Lung microvascular endothelial cell (primary cell): ENCODE measurements around the gene SUMO2. TPM values are rescaled to one million over a fixed set of nuclear protein-coding genes. Genes with fewer than 3 reads are reported as not detected.
A peak's percentile ranks its signal among the peaks of the same experiment; 100 is the strongest.
"Not testable (repeated sequence)": the region's sequence is repeated elsewhere in the genome, so short reads cannot be mapped to it uniquely, and the experiment has no call there.

Experiments used
- DNase-seq, 2 donors: peaks; one replicate each; pipeline versions ENCODE4 v3.0.0 to v3.0.0-alpha.2; 2010; ENCODE audit warnings: low read depth in 2 of 2
- total RNA-seq: library from RNA; depleted of rRNA; stranded (reverse); fragments of >200 nt; gene quantifications from 2 replicates; pipeline ENCODE4 v1.2.1, GENCODE V29; 2014

Gene SUMO2
- total RNA-seq, 1 donor from 2014 or later: 100 TPM

GRCh38 chr17:75144816-75145512, 37.8 kb downstream of the SUMO2 start:
- no peak for DNase-seq

GRCh38 chr17:75142236-75142971, 40.4 kb downstream of the SUMO2 start:
- DNase-seq: no peak

- DNase-seq: no peak
These were observed 44.2 kb downstream of the SUMO2 start for GRCh38 chr17:75138519-75138918.

- DNase-seq: not testable (repeated sequence)
These were observed 45.0 kb downstream of the SUMO2 start for GRCh38 chr17:75137762-75138161.

- no peak for DNase-seq
These were observed 46.8 kb downstream of the SUMO2 start for GRCh38 chr17:75135946-75136345.

- no peak for DNase-seq
These were observed 47.3 kb downstream of the SUMO2 start for GRCh38 chr17:75135452-75135851.

- not testable (repeated sequence) for DNase-seq
These were observed 49.0 kb downstream of the SUMO2 start for GRCh38 chr17:75133607-75134347.

GRCh38 chr17:75133001-75133400, 49.8 kb downstream of the SUMO2 start:
- no peak for DNase-seq

GRCh38 chr17:75132018-75133000, 50.5 kb downstream of the SUMO2 start:
- DNase-seq: not testable (repeated sequence)

- DNase-seq: peak; percentile 67 to 79
These were observed 51.3 kb downstream of the SUMO2 start, which contains the start of gene NT5C for GRCh38 chr17:75131278-75132017. Gene NT5C (minus strand): TSS chr17:75131742. CDS start chr17:75131707, 35 bp downstream.

- peak; percentile 50 to 78 for DNase-seq
These were observed 52.0 kb downstream of the SUMO2 start for GRCh38 chr17:75130632-75131277.

- DNase-seq: no peak
These were observed 52.6 kb downstream of the SUMO2 start for GRCh38 chr17:75130059-75130631.

GRCh38 chr17:75129576-75129975, 53.2 kb downstream of the SUMO2 start:
- no peak for DNase-seq

- DNase-seq: no peak
These were observed 53.9 kb downstream of the SUMO2 start for GRCh38 chr17:75128694-75129505.

- not testable (repeated sequence) for DNase-seq
These were observed 54.8 kb downstream of the SUMO2 start for GRCh38 chr17:75127936-75128335.

- no peak for DNase-seq
These were observed 55.8 kb downstream of the SUMO2 start for GRCh38 chr17:75126954-75127353.

- DNase-seq: peak in 1 of 2 donors; percentile 25
These were observed 56.8 kb downstream of the SUMO2 start for GRCh38 chr17:75125984-75126383.

GRCh38 chr17:75124819-75125162, 58.0 kb downstream of the SUMO2 start:
- no peak for DNase-seq
